ENCODE results near the gene CYP2R1. TPM values are rescaled to one million over a fixed set of nuclear protein-coding genes. Genes with fewer than 3 reads are reported as not detected.
A peak's percentile ranks its signal among the peaks of the same experiment; 100 is the strongest.

CYP2R1 gene
- total and polyA plus RNA-seq, 2 of the 13 experiments (the other 11 are each of a cell fraction or from before 2014, with no cell fraction given), result 0.59 to 0.60 TPM

DNA sequence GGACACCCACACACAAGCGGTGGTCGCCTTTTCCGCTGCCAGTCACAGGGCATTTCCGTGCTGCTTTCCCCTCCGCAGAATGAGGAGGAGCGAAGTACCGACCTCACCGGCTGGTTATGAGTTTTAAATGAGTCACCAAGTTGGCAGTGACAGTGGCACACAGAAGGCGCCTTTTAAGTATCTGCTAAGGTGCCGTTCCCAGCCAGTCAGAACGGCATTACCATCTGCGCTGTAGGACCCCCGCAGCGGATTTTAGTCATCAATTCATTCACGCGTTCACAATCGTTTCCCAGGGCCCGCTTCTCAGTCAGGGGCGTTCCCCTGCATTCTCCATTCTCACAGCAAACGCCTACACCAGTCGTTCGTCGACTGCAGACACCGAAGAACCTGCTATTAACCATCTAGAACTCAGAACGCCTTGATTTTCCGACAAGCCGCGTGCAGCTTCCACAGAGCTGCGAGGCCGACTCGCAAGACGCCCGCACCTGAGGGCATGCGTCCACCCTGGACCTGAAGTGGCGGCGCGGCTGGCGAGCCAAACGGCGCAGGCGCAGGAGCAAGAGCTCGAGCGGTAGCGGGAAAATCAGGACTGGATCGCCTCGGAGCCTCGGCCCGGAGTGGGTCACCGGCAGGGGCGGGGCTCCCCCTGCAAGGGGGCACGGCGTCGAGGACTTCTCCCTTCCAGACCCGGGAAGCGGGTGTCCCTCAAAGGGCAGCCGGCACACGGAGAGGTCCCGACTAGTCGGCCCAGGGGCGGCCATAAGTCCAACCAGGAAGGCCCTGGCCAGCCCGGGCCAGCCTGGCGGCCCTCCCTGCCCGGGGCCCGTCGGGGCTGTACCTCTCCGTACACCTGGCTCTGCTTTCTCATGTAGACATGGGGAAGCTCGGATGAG lies 642 bp downstream of the CYP2R1 start (continued):
- no peak for TF ChIP-seq ZNF598 (CRISPR knock-in tag; IDR thresholded peaks at IDR 0.05; ENCODE audit: borderline replicate concordance)

DNA sequence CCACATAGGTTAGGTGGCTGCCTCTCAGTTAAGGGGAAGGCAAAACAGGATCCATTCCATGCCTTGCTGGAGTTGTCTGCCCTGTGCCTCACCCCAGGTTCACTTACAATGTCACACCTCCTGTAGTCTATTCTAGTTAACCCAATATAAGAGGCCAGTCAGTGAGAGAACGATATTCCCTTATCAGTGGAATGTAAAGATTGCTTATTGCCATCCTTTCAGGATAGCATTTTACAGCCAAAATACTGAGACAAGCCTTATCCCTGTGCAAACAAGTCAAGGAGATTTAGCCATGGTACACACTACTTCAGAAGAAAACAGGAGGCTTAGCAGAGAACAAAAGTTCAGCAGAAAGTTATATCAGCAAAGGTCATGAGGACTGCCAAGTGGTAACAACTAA lies 5.5 kb downstream of the CYP2R1 start:
- no peak overlapping the region for H3K4me2 ChIP-seq (ENCODE audit: low read depth, low read length)
- H3K36me3 ChIP-seq (replicated peaks in 1 of 2; ENCODE audit: control insufficient read depth in 1 of 2, insufficient read depth in 2 of 2, low read length in 2 of 2), result no peaks in the 10 kb centered on the region; a peak in 1 of 5 replicates
- no peaks in the 10 kb centered on the region for H3K79me2 ChIP-seq (ENCODE audit: insufficient read depth, low read length)
- POLR2A ChIA-PET, result no interaction called here
- WGBS (ENCODE audit: low lambda C conversion rate), result 0% methylated on average over 1 of the region's 1 CpG
- H4K20me1 ChIP-seq (ENCODE audit: insufficient read depth, low read length), result no peaks in the 10 kb centered on the region
- no peaks in the 10 kb centered on the region for H3K9me3 ChIP-seq (ENCODE audit: low read length)
- H3K27ac ChIP-seq (ENCODE audit: extremely low read length, insufficient read depth, low read length), result no peak overlapping the region
- FAIRE-seq (no peak), DNase-seq (ENCODE audit: low spot score) (peak; percentile 54), ATAC-seq (peak; percentile 82)
- in situ Hi-C loops (cut with HindIII; ENCODE audit: extremely low pct_ligation_motif_present, low pct_unique_long_range_greater_than_20kb) (no loop called here), intact Hi-C loops (cut with micrococcal nuclease; ENCODE audit: unreplicated experiment) (no loop called here)
- H3K4me3 ChIP-seq (replicated peaks in 1 of 3; ENCODE audit: insufficient read depth in 1 of 3, low read depth in 2 of 3, low read length in 3 of 3), result no peak overlapping the region
- CTCF ChIA-PET (ENCODE audit: low intra/inter-chr PET ratio, low total read pairs), result no interaction called here
- no peak overlapping the region for H3K9ac ChIP-seq (ENCODE audit: insufficient read depth, low read depth, low read length)
- H3K4me1 ChIP-seq (ENCODE audit: insufficient read depth, low read length), result peaks cover 15% of the 10 kb centered on the region
- BruUV-seq (replicated peaks), result no TSS peak
- no peak overlapping the region for H2AFZ ChIP-seq (ENCODE audit: low read length)
- H3K27me3 ChIP-seq (ENCODE audit: control insufficient read depth in 1 of 2, insufficient read depth in 2 of 2, low read length in 2 of 2), result no peaks in the 10 kb centered on the region
- TF ChIP-seq ZNF883 (CRISPR knock-in tag; IDR thresholded peaks at IDR 0.05; ENCODE audit: not compliant biosample characterization) (no peak), NR2F2 (IDR thresholded peaks at IDR 0.05; ENCODE audit: borderline replicate concordance, low read depth) (0 out of 2 replicates have a peak, but pooled peaks have one; percentile 10), ZNF788 (CRISPR knock-in tag; IDR thresholded peaks at IDR 0.05; ENCODE audit: borderline replicate concordance) (no peak), PITX1 (CRISPR knock-in tag; IDR thresholded peaks at IDR 0.05) (0 out of 2 replicates have a peak, but pooled peaks have one; percentile 67), HNF4A (CRISPR knock-in tag; IDR thresholded peaks at IDR 0.05) (peak; percentile 44; the same call in 1 of the 2 replicates), SOX13 (IDR thresholded peaks at IDR 0.05) (no peak), SOX13 (CRISPR knock-in tag; conservative IDR thresholded peaks at IDR 0.05 in 1 of 2, IDR thresholded peaks at IDR 0.05 in 1 of 2) (peak in 1 of 2 experiments; percentile 68; a peak in 2 of 4 replicates), FOXA3 (CRISPR knock-in tag; IDR thresholded peaks at IDR 0.05) (0 out of 2 replicates have a peak, but pooled peaks have one; percentile 18), SOX6 (IDR thresholded peaks at IDR 0.05) (no peak), SOX6 (CRISPR knock-in tag; IDR thresholded peaks at IDR 0.05) (peak; percentile 36; the same call in 1 of the 2 replicates), ZNF383 (CRISPR knock-in tag; IDR thresholded peaks at IDR 0.05; ENCODE audit: borderline replicate concordance) (no peak), TCF7 (IDR thresholded peaks at IDR 0.05; ENCODE audit: low read depth) (peak; percentile 61), BCL6 (CRISPR knock-in tag; IDR thresholded peaks at IDR 0.05) (peak; percentile 67), NR2F6 (IDR thresholded peaks at IDR 0.05) (0 out of 2 replicates have a peak, but pooled peaks have one; percentile 35), NR2F6 (CRISPR knock-in tag; IDR thresholded peaks at IDR 0.05) (no peak), FOXA1 (IDR thresholded peaks at IDR 0.05) (no peak), FOXA1 (CRISPR knock-in tag; IDR thresholded peaks at IDR 0.05) (peak; percentile 71)
- TF ChIP-seq, protein P1, sequence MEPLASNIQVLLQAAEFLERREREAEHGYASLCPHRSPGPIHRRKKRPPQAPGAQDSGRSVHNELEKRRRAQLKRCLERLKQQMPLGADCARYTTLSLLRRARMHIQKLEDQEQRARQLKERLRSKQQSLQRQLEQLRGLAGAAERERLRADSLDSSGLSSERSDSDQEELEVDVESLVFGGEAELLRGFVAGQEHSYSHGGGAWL (CRISPR knock-in tag; IDR thresholded peaks at IDR 0.05), result no peak
- TF ChIP-seq, protein P2, sequence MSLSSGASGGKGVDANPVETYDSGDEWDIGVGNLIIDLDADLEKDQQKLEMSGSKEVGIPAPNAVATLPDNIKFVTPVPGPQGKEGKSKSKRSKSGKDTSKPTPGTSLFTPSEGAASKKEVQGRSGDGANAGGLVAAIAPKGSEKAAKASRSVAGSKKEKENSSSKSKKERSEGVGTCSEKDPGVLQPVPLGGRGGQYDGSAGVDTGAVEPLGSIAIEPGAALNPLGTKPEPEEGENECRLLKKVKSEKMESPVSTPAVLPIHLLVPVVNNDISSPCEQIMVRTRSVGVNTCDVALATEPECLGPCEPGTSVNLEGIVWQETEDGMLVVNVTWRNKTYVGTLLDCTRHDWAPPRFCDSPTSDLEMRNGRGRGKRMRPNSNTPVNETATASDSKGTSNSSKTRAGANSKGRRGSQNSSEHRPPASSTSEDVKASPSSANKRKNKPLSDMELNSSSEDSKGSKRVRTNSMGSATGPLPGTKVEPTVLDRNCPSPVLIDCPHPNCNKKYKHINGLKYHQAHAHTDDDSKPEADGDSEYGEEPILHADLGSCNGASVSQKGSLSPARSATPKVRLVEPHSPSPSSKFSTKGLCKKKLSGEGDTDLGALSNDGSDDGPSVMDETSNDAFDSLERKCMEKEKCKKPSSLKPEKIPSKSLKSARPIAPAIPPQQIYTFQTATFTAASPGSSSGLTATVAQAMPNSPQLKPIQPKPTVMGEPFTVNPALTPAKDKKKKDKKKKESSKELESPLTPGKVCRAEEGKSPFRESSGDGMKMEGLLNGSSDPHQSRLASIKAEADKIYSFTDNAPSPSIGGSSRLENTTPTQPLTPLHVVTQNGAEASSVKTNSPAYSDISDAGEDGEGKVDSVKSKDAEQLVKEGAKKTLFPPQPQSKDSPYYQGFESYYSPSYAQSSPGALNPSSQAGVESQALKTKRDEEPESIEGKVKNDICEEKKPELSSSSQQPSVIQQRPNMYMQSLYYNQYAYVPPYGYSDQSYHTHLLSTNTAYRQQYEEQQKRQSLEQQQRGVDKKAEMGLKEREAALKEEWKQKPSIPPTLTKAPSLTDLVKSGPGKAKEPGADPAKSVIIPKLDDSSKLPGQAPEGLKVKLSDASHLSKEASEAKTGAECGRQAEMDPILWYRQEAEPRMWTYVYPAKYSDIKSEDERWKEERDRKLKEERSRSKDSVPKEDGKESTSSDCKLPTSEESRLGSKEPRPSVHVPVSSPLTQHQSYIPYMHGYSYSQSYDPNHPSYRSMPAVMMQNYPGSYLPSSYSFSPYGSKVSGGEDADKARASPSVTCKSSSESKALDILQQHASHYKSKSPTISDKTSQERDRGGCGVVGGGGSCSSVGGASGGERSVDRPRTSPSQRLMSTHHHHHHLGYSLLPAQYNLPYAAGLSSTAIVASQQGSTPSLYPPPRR (CRISPR knock-in tag; IDR thresholded peaks at IDR 0.05; ENCODE audit: borderline replicate concordance), result peak; percentile 51; the same call in 1 of the 2 replicates

Data from HepG2 (cell line).